Right forelimb (tissue), 1 donor: Measurements from ENCODE around the gene MGA.

Experiments used
- DNase-seq: peaks from one replicate; pipeline ENCODE4 v3.0.0-alpha.2; 2018

Gene MGA

DNA sequence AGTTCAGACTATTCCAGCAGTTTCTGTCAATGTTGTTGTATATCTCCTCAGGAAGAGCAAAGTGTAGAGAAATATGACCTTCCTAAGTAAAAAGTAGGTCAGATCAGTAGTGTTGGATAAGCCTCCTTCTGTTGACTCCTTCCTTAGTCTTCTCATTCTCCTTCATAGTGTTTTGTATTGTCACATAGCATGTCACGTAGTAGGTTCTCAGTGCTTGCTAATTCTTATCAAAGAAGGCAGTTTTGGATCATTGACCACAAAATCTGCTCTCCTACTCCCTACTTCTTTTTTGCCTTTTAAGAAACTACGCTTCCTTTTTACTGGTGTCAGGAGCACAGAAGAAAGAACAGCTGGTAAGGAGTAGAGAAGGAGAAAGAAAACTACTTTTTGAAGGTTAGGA, 1.0 kb upstream of the MGA start:
- DNase-seq, result no peak

DNA sequence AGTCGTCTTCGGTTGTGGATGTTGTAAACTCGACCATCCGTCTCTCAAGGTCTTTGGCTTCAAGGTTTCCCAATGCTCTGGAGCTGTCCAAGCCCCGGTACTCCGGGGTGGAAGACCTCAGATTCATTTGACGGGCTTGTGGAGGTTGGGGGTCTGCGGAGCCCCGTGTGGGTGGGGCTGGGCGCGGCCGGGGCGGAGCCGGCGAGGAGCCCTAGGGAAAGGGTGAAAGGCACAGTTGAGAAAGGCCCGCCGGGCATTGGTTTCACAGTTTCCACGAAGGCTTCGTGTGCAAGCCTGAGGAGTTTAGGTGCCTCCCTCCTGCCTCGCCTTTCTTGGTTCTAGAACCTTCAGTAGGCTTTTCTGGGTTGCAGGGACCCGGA, 360 bp upstream of the MGA start:
- DNase-seq, result no peak

GRCh38 chr15:41661078-41661517, 893 bp downstream of the MGA start:
- DNase-seq, result no peak

DNA sequence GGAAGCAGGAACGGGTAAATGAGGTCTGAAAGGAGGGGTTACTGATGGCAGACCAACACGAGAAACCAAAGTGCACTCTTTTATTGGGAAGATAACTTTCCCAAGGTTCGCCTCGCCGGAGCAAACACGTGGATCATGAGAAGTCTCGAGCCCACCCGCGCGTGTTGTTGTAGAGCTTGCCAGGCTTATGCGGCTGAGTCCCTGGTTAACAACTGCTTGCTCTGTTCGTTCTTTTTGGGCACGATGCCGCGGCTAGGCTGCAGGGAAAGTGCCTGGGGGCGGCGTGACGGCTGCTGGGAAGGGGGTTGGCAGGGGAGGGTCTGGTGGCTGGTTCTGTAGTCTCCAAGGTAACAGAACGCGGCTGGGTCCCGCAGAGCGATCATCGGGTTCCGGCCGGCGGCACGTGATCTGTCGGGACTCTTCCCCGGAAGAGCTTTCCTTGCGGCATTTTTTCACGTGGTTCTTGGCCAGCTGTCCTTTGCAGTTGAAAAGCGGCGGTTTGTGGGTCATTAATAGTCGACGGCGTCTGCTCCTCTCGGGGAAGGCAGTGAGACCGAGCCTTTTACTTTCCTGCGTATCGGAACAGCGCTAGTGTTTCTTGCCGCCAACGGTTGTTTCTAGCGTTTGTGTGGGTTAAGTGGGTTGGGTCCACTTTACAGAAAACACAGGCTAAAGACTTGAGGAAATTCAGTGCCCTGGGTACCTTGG, 1.5 kb downstream of the MGA start:
- DNase-seq, result peak; percentile 85

GRCh38 chr15:41666353-41666920, 6.2 kb downstream of the MGA start:
- DNase-seq, result no peak

DNA sequence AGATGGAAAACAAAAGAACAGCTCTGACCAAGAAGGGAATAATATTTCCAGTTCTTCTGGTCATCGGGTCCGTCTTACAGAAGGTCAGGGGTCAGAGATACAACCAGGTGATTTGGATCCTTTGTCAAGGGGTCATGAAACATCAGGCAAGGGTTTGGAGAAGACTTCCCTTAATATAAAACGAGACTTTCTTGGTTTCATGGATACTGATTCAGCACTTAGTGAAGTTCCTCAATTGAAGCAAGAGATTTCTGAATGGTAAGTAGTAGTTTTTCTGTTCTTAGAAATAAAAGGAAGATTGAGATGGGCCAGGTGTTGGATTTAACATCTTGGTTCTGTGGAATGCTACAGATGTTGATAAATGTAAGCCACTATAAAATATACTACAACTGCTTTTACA, 9.5 kb downstream of the MGA start:
- DNase-seq, result no peak

DNA sequence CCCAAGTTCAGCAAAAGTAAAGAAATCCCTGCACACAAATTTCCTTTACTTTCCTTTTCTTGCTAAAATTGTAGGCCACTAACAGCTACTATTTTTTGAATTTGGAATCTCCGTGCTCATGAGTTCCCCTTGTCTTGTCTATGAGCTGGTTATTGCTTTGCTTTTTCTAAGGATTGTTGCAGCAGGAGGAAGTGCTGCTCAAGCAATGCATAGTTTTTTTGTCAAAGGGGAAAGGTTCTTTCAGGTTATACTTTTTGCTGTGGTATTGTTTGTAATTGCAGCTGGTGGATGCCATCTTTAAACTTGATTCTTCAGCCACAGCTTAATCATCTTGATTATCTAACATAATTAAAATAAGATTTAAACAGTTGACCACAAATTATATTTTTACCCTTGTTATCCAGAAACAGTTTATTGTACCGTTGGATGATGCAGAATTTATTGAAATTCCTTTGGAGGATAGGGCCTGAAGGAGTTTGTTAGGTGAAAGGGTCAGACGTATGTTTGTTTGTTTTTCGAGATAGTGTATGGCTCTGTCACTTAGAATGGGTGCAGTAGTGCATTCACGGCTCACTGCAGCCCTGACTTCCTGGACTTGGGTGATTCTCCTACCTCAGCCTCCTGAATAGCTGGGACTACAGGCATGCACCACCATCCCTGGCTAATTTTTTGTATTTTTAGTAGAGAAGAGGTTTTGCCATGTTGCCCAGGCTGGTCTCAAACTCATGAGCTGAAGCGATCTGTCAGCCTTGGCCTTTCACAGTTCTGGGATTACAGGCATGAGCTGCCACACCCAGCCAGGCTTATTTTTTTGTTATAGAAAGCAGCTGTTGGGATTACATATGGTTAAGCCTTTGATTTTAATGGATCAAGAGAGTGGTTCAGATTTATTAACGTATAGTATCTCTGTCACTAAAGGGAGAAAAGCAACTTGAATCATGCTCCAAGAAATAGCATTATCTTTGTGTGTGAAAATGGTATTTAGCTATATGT, 11.7 kb downstream of the MGA start:
- no peak for DNase-seq

DNA sequence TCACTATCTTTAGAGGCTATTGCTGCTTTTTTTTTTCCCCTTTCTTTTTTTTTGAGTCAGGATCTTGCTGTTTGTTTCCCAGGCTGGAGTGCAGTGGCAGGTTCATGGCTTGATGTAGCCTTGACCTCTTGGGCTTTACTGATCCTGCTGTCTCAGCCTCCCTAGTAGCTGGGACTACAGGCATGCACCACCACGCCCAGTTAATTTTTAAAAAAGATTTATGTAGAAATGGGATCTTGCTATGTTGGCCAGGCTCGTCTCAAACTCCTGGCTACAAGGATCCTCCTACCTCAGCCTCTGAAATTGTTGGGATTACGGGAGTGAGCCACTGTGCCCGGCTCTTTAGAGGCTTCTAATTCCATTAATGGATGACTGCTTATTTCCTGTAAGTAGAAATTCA, 15.1 kb downstream of the MGA start:
- DNase-seq, result no peak

GRCh38 chr15:41678742-41679141, 18.5 kb downstream of the MGA start:
- DNase-seq, result no peak

DNA sequence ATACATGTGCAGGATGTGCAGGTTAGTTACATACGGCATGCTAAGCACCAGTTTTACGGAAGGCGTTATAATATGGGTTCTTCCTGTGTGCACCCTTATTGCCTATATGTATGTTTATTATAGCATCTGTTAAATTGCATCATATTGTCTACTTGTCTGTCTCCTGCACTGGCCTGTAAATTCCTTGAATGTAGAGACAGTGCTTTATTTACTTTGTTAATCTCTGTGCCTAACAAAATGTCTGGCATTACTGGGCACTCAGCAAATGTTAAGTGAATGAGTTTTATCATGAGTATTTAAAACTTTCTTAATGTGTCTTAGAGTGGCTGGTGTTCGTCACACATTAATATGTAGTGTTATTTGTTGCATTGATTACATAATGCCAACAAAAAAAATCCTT, 23.8 kb downstream of the MGA start:
- DNase-seq, result no peak

DNA sequence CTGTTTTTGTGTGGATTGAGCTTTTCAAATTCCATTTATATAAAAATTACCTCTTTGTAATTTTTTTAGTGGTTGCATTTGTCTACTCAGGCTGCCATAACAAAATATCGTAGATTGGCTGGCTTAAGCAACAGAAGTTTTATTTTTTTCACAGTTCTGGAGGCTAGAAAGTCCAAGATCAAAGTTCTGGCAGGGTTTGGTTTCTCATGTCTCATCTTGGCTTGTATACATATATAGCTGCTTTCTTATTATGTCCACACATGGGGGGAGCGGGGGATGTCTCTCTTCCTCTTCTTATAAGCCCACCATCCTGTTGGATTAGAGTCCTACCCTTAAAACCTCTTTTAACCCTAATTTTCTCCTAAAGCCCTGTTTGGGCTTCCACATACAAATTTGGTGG, 28.5 kb downstream of the MGA start:
- no peak for DNase-seq

DNA sequence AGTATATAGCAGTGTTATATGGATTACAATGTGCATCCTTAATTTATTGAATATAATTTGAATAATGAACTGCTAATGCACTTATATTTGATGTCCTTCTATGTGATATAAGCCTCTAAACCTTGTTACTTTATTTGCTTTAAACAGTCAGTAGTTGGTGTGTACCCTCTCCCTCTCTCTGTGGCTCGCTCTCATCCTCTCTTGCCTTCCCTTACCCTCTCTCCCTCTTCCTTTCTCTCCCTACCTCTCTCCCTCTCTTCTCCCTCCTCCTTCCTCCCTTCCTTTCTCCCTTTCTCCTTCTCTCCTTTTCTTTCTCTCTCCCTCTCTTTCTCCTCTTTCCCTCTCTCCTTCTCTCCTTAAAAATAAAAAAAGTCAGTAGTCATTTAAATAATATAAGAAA, 28.9 kb downstream of the MGA start:
- no peak for DNase-seq

- DNase-seq, result no peak
Observed at GRCh38 chr15:41689834-41690233, 29.6 kb downstream of the MGA start.

GRCh38 chr15:41690636-41691035, 30.4 kb downstream of the MGA start:
- no peak for DNase-seq

- DNase-seq, result no peak
Observed at GRCh38 chr15:41691471-41691870, 31.3 kb downstream of the MGA start.

DNA sequence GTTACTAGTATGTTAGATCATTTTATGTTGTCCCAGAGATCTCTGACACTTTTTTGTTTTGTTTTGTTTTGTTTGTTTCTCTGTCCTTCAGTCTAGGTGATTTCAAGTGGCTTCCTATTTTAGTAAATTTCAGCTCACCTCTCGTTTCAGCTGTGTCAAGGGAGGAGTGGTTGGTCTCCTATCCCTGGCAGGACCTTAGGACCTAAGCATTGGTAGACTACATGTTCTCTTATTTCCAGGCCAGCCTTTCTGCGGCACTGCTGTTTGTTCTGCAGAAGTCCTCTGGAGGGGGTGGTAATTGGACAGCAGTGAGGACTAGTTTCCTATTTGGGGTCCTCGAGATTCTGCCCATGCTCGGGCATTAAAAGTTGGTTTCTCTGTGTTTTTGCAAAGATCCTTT, 31.8 kb downstream of the MGA start:
- no peak for DNase-seq

GRCh38 chr15:41693757-41694156, 33.6 kb downstream of the MGA start:
- DNase-seq, result no peak

GRCh38 chr15:41695750-41696436, 35.7 kb downstream of the MGA start:
- no peak for DNase-seq

DNA sequence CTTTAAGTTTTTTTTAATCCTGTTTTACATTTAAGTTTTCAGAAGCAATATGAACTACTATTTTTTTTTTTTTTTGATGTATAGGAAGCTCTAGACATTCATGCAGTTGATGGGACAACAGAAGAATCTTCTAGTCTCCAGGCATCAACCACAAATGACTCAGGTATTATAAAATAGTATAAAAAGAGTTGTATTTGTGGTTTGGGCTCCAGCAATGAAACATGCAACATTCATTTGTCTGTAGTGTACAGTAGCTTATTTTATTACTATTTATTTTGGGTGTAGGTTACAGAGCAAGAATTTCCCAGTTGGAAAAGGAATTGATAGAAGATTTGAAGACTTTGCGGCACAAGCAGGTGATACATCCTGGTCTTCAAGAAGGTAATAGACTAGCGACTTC, 38.6 kb downstream of the MGA start:
- DNase-seq, result no peak

DNA sequence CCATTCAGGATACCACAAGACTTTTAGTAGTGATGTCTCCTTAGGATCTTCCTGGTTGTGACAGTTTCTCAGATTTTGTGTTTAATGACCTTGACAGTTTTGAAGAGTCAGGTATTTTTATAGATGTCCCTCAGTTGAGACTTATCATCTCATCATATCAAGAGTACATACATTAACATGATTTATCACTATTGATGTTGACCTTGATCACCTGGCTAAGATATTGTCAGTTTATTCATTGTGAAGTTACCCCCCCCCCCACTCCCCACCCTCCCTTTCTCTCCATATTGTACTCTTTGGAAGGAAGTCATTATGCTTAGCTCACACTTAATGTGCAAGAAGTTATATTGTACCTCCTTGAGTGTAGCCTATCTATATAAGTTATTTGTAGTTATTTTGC, 42.9 kb downstream of the MGA start:
- DNase-seq, result no peak

DNA sequence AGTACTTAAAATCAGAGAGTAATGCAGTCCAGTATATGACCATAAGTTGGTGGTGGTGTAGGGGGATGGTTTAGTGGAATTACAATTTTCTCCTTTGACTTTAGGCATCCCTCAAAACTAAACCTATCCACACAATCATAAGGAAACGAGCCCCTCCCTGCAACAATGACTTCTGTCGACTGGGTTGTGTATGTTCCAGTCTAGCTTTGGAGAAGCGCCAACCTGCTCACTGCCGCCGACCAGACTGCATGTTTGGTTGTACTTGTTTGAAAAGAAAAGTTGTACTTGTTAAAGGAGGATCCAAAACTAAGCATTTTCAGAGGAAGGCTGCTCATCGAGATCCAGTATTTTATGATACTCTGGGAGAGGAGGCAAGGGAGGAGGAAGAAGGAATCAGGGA, 52.8 kb downstream of the MGA start:
- no peak for DNase-seq

GRCh38 chr15:41714291-41714690, 54.1 kb downstream of the MGA start:
- no peak for DNase-seq

- DNase-seq, result no peak
Observed at GRCh38 chr15:41716864-41717263, 56.7 kb downstream of the MGA start.
